Loucy (cell line): ENCODE data around the gene LTB4R.

ENCODE experiments used
- EZH2phosphoT487 ChIP-seq: fragments of 200-600 bp; IDR thresholded peaks from 2 replicates; pipeline ENCODE4 v1.6.1; 2018; ENCODE audit warnings: antibody characterized with exemption, mild to moderate bottlenecking, moderate library complexity, borderline replicate concordance
- TF ChIP-seq, protein P1 (sequence below): fragments of 200-600 bp; sonication (generic); conservative IDR thresholded peaks from 2 replicates; pipeline ENCODE4 v1.5.1; 2014; ENCODE audit warnings: mild to moderate bottlenecking, antibody characterized with exemption, low read length

- TF ChIP-seq, protein P1, sequence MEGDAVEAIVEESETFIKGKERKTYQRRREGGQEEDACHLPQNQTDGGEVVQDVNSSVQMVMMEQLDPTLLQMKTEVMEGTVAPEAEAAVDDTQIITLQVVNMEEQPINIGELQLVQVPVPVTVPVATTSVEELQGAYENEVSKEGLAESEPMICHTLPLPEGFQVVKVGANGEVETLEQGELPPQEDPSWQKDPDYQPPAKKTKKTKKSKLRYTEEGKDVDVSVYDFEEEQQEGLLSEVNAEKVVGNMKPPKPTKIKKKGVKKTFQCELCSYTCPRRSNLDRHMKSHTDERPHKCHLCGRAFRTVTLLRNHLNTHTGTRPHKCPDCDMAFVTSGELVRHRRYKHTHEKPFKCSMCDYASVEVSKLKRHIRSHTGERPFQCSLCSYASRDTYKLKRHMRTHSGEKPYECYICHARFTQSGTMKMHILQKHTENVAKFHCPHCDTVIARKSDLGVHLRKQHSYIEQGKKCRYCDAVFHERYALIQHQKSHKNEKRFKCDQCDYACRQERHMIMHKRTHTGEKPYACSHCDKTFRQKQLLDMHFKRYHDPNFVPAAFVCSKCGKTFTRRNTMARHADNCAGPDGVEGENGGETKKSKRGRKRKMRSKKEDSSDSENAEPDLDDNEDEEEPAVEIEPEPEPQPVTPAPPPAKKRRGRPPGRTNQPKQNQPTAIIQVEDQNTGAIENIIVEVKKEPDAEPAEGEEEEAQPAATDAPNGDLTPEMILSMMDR: no peak
- no peak for TF ChIP-seq EZH2phosphoT487
Measured at GRCh38 chr14:24364841-24365240, 53.5 kb downstream of the LTB4R start.
